RWPE1 (cell line): ENCODE results near the gene UBE2E2.

ENCODE experiments used
- CTCF ChIA-PET: fragments of 350-600 bp; sonication (Branson Sonifier 250); formaldehyde crosslinking; extraction: SDS; loops from one replicate; lab custom pipeline; 2021; lab: Yijun Ruan, JAX
- POLR2A ChIA-PET: fragments of 400-600 bp; formaldehyde crosslinking; extraction: SDS; loops from one replicate; lab custom pipeline; 2020; ENCODE audit warnings: antibody characterized with exemption; ENCODE audit not compliant: low non-redundant PET; lab: Yijun Ruan, JAX
- DNase-seq: peaks from one replicate; pipeline ENCODE4 v3.0.0; 2012; ENCODE audit warnings: low spot score
- H3K27ac ChIP-seq: fragments of 450-650 bp; 2 replicates; pipeline ENCODE4 v1.5.1; 2017
- CTCF ChIP-seq: fragments of 450-650 bp; conservative IDR thresholded peaks from 2 replicates; pipeline ENCODE4 v1.5.1; 2017; ENCODE audit warnings: low read depth, mild to moderate bottlenecking

The UBE2E2 gene

GRCh38 chr3:23270423-23270822 is 67.3 kb downstream of the UBE2E2 start:
- POLR2A ChIA-PET, result no interaction called here
- CTCF ChIA-PET, result no interaction called here
- no peak for DNase-seq
- no peak for TF ChIP-seq CTCF
- no peak overlapping the region for H3K27ac ChIP-seq

- ChIA-PET POLR2A (no interaction called here), CTCF (no interaction called here)
- H3K27ac ChIP-seq, result no peak overlapping the region
- no peak for DNase-seq
- no peak for TF ChIP-seq CTCF
Measured at GRCh38 chr3:23271876-23272741, 69.0 kb downstream of the UBE2E2 start.

GRCh38 chr3:23272820-23273219 is 69.7 kb downstream of the UBE2E2 start:
- no peak overlapping the region for H3K27ac ChIP-seq
- CTCF ChIA-PET, result no interaction called here
- no peak for TF ChIP-seq CTCF
- DNase-seq, result no peak
- POLR2A ChIA-PET, result no interaction called here

GRCh38 chr3:23275061-23275460 is 71.9 kb downstream of the UBE2E2 start:
- no peak for DNase-seq
- CTCF ChIA-PET, result interaction anchor here (0.6 kb wide), 1 partner anchor 247 kb away, joined by 4 read pairs; no protein-coding TSS in a partner anchor
- POLR2A ChIA-PET, result no interaction called here
- H3K27ac ChIP-seq, result no peak overlapping the region
- no peak for TF ChIP-seq CTCF

- CTCF ChIA-PET, result no interaction called here
- no peak for TF ChIP-seq CTCF
- no peak for DNase-seq
- no peak overlapping the region for H3K27ac ChIP-seq
- POLR2A ChIA-PET, result no interaction called here
Measured at GRCh38 chr3:23275814-23276213, 72.7 kb downstream of the UBE2E2 start.

- ChIA-PET POLR2A (no interaction called here), CTCF (interaction anchor here (0.8 kb wide), 1 partner anchor 1172 kb away, joined by 3 read pairs; no protein-coding TSS in a partner anchor)
- no peak overlapping the region for H3K27ac ChIP-seq
- no peak for TF ChIP-seq CTCF
- no peak for DNase-seq
Measured at GRCh38 chr3:23276913-23277658, 74.0 kb downstream of the UBE2E2 start.
